K562 (cell line): ENCODE measurements around the gene CSF1R. TPM values are rescaled to one million over a fixed set of nuclear protein-coding genes. Genes with fewer than 3 reads are reported as not detected.
A peak's percentile ranks its signal among the peaks of the same experiment; 100 is the strongest.

ENCODE experiments used
- C11orf30 ChIP-seq: fragments of 450-650 bp; IDR thresholded peaks from 2 replicates; pipeline ENCODE4 v1.6.1; 2016; ENCODE audit warnings: low read depth, mild to moderate bottlenecking
- ELF2 ChIP-seq: fragments of 250-450 bp; sonication (Bioruptor Pico); IDR thresholded peaks from 2 replicates; pipeline ENCODE4 v1.5.0; 2021; ENCODE audit warnings: mild to moderate bottlenecking
- FOXP1 ChIP-seq: sonication (generic); formaldehyde crosslinking; IDR thresholded peaks from 2 replicates; pipeline ENCODE4 v1.8.0; 2022; ENCODE audit warnings: mild to moderate bottlenecking, missing genetic modification reagents
- L3MBTL2 ChIP-seq: fragments of 450-650 bp; IDR thresholded peaks from 2 replicates; pipeline ENCODE4 v1.6.1; 2016; ENCODE audit warnings: mild to moderate bottlenecking, moderate library complexity
- MAFK ChIP-seq: IDR thresholded peaks from 2 replicates; pipeline ENCODE4 v1.6.1; 2011; ENCODE audit warnings: low read length, improper control_type of control experiment
- NFIX ChIP-seq: fragments of 250-450 bp; sonication (Bioruptor Pico); IDR thresholded peaks from 2 replicates; pipeline ENCODE4 v1.4.0; 2020; ENCODE audit warnings: low read depth, mild to moderate bottlenecking, moderate library complexity
- NFYB ChIP-seq: IDR thresholded peaks from 2 replicates; pipeline ENCODE4 v1.6.1; 2011; ENCODE audit warnings: mild to moderate bottlenecking, moderate library complexity; ENCODE audit not compliant: insufficient read length; ENCODE audit errors: extremely low read depth
- NR1H2 ChIP-seq: sonication (generic); formaldehyde crosslinking; IDR thresholded peaks from 2 replicates; pipeline ENCODE4 v1.4.0; 2020; ENCODE audit warnings: mild to moderate bottlenecking, missing genetic modification reagents
- NR2C1 ChIP-seq, 2 experiments: fragments of 450-650 bp; IDR thresholded peaks; 2 replicates each; pipeline ENCODE4 v1.6.1; 2017; ENCODE audit warnings: mild to moderate bottlenecking in 2 of 2, antibody characterized with exemption in 1 of 2, inconsistent platforms in 1 of 2, missing compliant biosample characterization in 1 of 2, missing genetic modification characterization in 1 of 2
- YY1 ChIP-seq, 3 experiments: IDR thresholded peaks; 2 replicates each; pipeline ENCODE4 v1.6.1; 2011; ENCODE audit warnings: low read length in 2 of 3, mild to moderate bottlenecking in 2 of 3, moderate library complexity in 2 of 3, borderline replicate concordance in 1 of 3, control low read depth in 1 of 3, low read depth in 1 of 3; ENCODE audit not compliant: insufficient read depth in 3 of 3, insufficient replicate concordance in 2 of 3, control insufficient read depth in 1 of 3, insufficient read length in 1 of 3; ENCODE audit errors: extremely low read depth in 1 of 3
- polyA plus RNA-seq, 8 experiments: library from polyadenylated mRNA; depleted of rRNA in 4 of 8; stranded (reverse) in 5 of 8; unstranded in 3 of 8; fragments of >200 nt; fragmentation: Nextera tagmentation in 2 of 8; fragmentation: Illumina TruSeq in 1 of 8; extraction: Ambion mirVana in 2 of 8; extraction: Trizol in 1 of 8; gene quantifications; 2 replicates each; pipeline versions ENCODE4 v1.2.1 to v1.2.3, GENCODE V29; 2011 to 2014; ENCODE audit warnings: inconsistent platforms in 1 of 8, missing spikeins in 1 of 8
- total RNA-seq, 7 experiments: library from RNA; depleted of rRNA in 6 of 7; stranded (reverse); fragments of >200 nt in 6 of 7; fragmentation: Illumina TruSeq in 2 of 7; extraction: Trizol in 2 of 7; gene quantifications; 2 replicates each; pipeline versions ENCODE4 v1.2.1 to v1.2.3, GENCODE V29; 2011 to 2021; ENCODE audit warnings: low replicate concordance in 1 of 7
- TF ChIP-seq, protein P1 (sequence below): fragments of 450-650 bp; IDR thresholded peaks from 2 replicates; pipeline ENCODE4 v1.6.1; 2017; ENCODE audit warnings: antibody characterized with exemption, mild to moderate bottlenecking

Gene CSF1R
- total and polyA plus RNA-seq, 9 of the 15 experiments (the other 6 are each of a cell fraction or from before 2014, with no cell fraction given): 0.03 to 0.64 (median 0.20) TPM; not detected in 6

- TF ChIP-seq NFIX (CRISPR knock-in tag) (no peak), NFYB (no peak), NR1H2 (no peak), FOXP1 (CRISPR knock-in tag) (no peak), ELF2 (CRISPR knock-in tag) (no peak), YY1 (IDR thresholded peaks at IDR 0.05; ENCODE audit: borderline replicate concordance in 1 of 3, control insufficient read depth in 1 of 3, extremely low read depth in 1 of 3, insufficient read depth in 3 of 3, insufficient read length in 1 of 3, insufficient replicate concordance in 2 of 3, low read depth in 1 of 3, low read length in 2 of 3) (no peak), C11orf30 (peak; percentile 27; the same call in 1 of the 2 replicates), L3MBTL2 (peak; percentile 18; the same call in 1 of the 2 replicates), MAFK (peak; percentile 26; the same call in 1 of the 2 replicates), NR2C1 (IDR thresholded peaks at IDR 0.05) (no peak), NR2C1 (tag; IDR thresholded peaks at IDR 0.05) (no peak)
- TF ChIP-seq, protein P1, sequence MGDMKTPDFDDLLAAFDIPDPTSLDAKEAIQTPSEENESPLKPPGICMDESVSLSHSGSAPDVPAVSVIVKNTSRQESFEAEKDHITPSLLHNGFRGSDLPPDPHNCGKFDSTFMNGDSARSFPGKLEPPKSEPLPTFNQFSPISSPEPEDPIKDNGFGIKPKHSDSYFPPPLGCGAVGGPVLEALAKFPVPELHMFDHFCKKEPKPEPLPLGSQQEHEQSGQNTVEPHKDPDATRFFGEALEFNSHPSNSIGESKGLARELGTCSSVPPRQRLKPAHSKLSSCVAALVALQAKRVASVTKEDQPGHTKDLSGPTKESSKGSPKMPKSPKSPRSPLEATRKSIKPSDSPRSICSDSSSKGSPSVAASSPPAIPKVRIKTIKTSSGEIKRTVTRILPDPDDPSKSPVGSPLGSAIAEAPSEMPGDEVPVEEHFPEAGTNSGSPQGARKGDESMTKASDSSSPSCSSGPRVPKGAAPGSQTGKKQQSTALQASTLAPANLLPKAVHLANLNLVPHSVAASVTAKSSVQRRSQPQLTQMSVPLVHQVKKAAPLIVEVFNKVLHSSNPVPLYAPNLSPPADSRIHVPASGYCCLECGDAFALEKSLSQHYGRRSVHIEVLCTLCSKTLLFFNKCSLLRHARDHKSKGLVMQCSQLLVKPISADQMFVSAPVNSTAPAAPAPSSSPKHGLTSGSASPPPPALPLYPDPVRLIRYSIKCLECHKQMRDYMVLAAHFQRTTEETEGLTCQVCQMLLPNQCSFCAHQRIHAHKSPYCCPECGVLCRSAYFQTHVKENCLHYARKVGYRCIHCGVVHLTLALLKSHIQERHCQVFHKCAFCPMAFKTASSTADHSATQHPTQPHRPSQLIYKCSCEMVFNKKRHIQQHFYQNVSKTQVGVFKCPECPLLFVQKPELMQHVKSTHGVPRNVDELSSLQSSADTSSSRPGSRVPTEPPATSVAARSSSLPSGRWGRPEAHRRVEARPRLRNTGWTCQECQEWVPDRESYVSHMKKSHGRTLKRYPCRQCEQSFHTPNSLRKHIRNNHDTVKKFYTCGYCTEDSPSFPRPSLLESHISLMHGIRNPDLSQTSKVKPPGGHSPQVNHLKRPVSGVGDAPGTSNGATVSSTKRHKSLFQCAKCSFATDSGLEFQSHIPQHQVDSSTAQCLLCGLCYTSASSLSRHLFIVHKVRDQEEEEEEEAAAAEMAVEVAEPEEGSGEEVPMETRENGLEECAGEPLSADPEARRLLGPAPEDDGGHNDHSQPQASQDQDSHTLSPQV: peak; percentile 83; the same call in 1 of the 2 replicates
- TF ChIP-seq, all 486 proteins: peak for 22
Observed at GRCh38 chr5:150052956-150053712, 33.2 kb downstream of the CSF1R start (continued).
